Neutrophil (primary cell): ENCODE results near the gene FAM227B.

Source experiments
- H3K27ac ChIP-seq: fragments of 200-600 bp; sonication (generic); 2 replicates; pipeline ENCODE4 v1.5.1; 2016; ENCODE audit warnings: mild to moderate bottlenecking, moderate library complexity
- H3K27me3 ChIP-seq: fragments of 200-600 bp; sonication (generic); 2 replicates; pipeline ENCODE4 v1.6.0; 2016; ENCODE audit warnings: mild to moderate bottlenecking
- H3K36me3 ChIP-seq: fragments of 200-600 bp; sonication (generic); 2 replicates; pipeline ENCODE4 v1.5.1; 2017
- H3K4me1 ChIP-seq, 2 experiments: fragments of 200-600 bp in 1 of 2; sonication (generic) in 1 of 2; 1 replicate in 1 of 2; 2 replicates in 1 of 2; pipeline versions ENCODE4 v1.5.1 to v1.6.1; 2013 to 2016; ENCODE audit warnings: low read depth in 1 of 2, low read length in 1 of 2, mild to moderate bottlenecking in 1 of 2, moderate library complexity in 1 of 2; ENCODE audit not compliant: control insufficient read depth in 1 of 2, insufficient read depth in 1 of 2
- H3K4me3 ChIP-seq, 2 experiments: fragments of 200-600 bp in 1 of 2; sonication (generic) in 1 of 2; 1 replicate in 1 of 2; 2 replicates in 1 of 2; pipeline ENCODE4 v1.5.1; 2013 to 2016; ENCODE audit warnings: low read depth in 1 of 2, low read length in 1 of 2, mild to moderate bottlenecking in 1 of 2, moderate library complexity in 1 of 2
- H3K9me3 ChIP-seq: fragments of 200-600 bp; sonication (generic); 2 replicates; pipeline ENCODE4 v1.5.1; 2016
- CTCF ChIP-seq: fragments of 200-600 bp; sonication (generic); IDR thresholded peaks from 2 replicates; pipeline ENCODE4 v1.5.1; 2016; ENCODE audit warnings: antibody characterized with exemption

The FAM227B gene

DNA sequence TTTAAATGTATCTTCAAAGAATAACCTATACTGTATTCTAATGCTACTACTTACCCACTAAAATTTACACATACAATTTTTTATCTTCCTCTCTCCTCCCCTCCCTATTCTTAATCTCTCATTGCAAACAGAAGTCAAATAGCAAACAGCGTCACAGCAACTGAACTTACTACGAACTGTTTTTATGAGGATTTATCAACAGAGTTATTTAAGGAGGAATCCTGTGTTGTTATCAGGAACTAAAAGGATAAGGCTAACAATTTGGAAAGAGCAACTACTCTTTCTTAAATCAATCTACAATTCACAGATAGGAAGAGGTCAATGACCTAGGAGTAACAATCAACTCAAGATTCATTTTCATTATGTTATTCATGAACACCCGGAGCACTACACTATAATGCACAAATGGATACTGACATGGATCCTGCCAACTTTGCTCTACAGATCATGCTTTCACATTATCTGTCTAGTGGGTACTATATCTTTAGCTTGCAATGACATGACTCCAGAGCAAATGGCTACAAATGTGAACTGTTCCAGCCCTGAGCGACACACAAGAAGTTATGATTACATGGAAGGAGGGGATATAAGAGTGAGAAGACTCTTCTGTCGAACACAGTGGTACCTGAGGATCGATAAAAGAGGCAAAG, 196.6 kb downstream of the FAM227B start:
- Histone ChIP-seq H3K4me3 (no peak overlapping the region), H3K36me3 (no peaks in the 10 kb centered on the region), H3K27me3 (no peaks in the 10 kb centered on the region), H3K27ac (no peak overlapping the region), H3K9me3 (no peaks in the 10 kb centered on the region), H3K4me1 (no peaks in the 10 kb centered on the region)
- no peak for TF ChIP-seq CTCF

GRCh38 chr15:49423021-49423420, 197.6 kb downstream of the FAM227B start, which contains the start of gene FGF7:
FGF7 (plus strand) TSS chr15:49423242; CDS start chr15:49424298, 1,056 bp downstream.
- H3K36me3 ChIP-seq = no peaks in the 10 kb centered on the region
- no peaks in the 10 kb centered on the region for H3K4me1 ChIP-seq
- H3K27ac ChIP-seq = no peak within 1 kb of the TSS
- H3K4me3 ChIP-seq = no peak within 1 kb of the TSS
- no peaks in the 10 kb centered on the region for H3K27me3 ChIP-seq
- no peaks in the 10 kb centered on the region for H3K9me3 ChIP-seq
- no peak for TF ChIP-seq CTCF

GRCh38 chr15:49421991-49422390, 198.6 kb downstream of the FAM227B start:
- Histone ChIP-seq H3K4me3 (no peak overlapping the region), H3K9me3 (no peaks in the 10 kb centered on the region), H3K4me1 (no peaks in the 10 kb centered on the region), H3K27me3 (no peaks in the 10 kb centered on the region), H3K36me3 (no peaks in the 10 kb centered on the region), H3K27ac (no peak overlapping the region)
- TF ChIP-seq CTCF = no peak

GRCh38 chr15:49418811-49419210, 201.8 kb downstream of the FAM227B start:
- no peak overlapping the region for H3K27ac ChIP-seq
- H3K9me3 ChIP-seq = no peaks in the 10 kb centered on the region
- no peaks in the 10 kb centered on the region for H3K27me3 ChIP-seq
- H3K4me1 ChIP-seq = peaks cover 0 to 2% of the 10 kb centered on the region in 2 experiments
- H3K36me3 ChIP-seq = no peaks in the 10 kb centered on the region
- no peak overlapping the region for H3K4me3 ChIP-seq
- TF ChIP-seq CTCF = no peak

- no peak for TF ChIP-seq CTCF
- H3K4me3 ChIP-seq = no peak overlapping the region
- no peaks in the 10 kb centered on the region for H3K36me3 ChIP-seq
- H3K27me3 ChIP-seq = no peaks in the 10 kb centered on the region
- no peaks in the 10 kb centered on the region for H3K9me3 ChIP-seq
- H3K27ac ChIP-seq = no peak overlapping the region
- peaks cover 0 to 5% of the 10 kb centered on the region in 2 experiments for H3K4me1 ChIP-seq
Measured at GRCh38 chr15:49415638-49416037, 205.0 kb downstream of the FAM227B start.
